OCI-LY1 (cell line): ENCODE data around the gene TUBB1.

Source experiments
- H2AFZ ChIP-seq: fragments of 200-600 bp; sonication (generic), shearing (Covaris generic); 2 replicates; pipeline ENCODE4 v1.6.0; 2014; ENCODE audit warnings: antibody characterized with exemption, mild to moderate bottlenecking, low read length
- H3F3A ChIP-seq: fragments of 200-600 bp; sonication (generic), shearing (Covaris generic); 2 replicates; pipeline ENCODE4 v1.6.0; 2014; ENCODE audit warnings: mild to moderate bottlenecking, antibody characterized with exemption, low read length, moderate library complexity; ENCODE audit not compliant: insufficient read depth
- H3K27ac ChIP-seq: fragments of 200-600 bp; sonication (generic); 2 replicates; pipeline ENCODE4 v1.5.1; 2014; ENCODE audit warnings: low read length, mixed run types, mild to moderate bottlenecking, low read depth; ENCODE audit not compliant: poor library complexity, severe bottlenecking
- H3K27me3 ChIP-seq: fragments of 200-600 bp; sonication (generic); 2 replicates; pipeline ENCODE4 v1.6.0; 2014; ENCODE audit warnings: antibody characterized with exemption, mild to moderate bottlenecking, low read length, moderate library complexity; ENCODE audit not compliant: insufficient read depth
- H3K36me3 ChIP-seq: fragments of 200-600 bp; sonication (generic); 2 replicates; pipeline ENCODE4 v1.6.1; 2014; ENCODE audit warnings: mild to moderate bottlenecking, antibody characterized with exemption, low read length, moderate library complexity, mixed read lengths; ENCODE audit not compliant: insufficient read depth
- H3K4me1 ChIP-seq: fragments of 200-600 bp; sonication (generic); 2 replicates; pipeline ENCODE4 v1.5.1; 2014; ENCODE audit warnings: mild to moderate bottlenecking, low read length, moderate library complexity; ENCODE audit not compliant: insufficient read depth, severe bottlenecking
- H3K4me2 ChIP-seq: fragments of 200-600 bp; sonication (generic), shearing (Covaris generic); 2 replicates; pipeline ENCODE4 v1.6.1; 2014; ENCODE audit warnings: low read length
- H3K4me3 ChIP-seq: fragments of 200-600 bp; sonication (generic); 2 replicates; pipeline ENCODE4 v1.5.1; 2014; ENCODE audit warnings: low read length, low read depth, mild to moderate bottlenecking, mixed read lengths; ENCODE audit not compliant: poor library complexity, severe bottlenecking
- H3K79me2 ChIP-seq: fragments of 200-600 bp; shearing (Covaris generic); 2 replicates; pipeline ENCODE4 v1.6.1; 2016; ENCODE audit warnings: mixed run types, low read length, mixed read lengths; ENCODE audit not compliant: insufficient read depth
- H3K9ac ChIP-seq: fragments of 200-600 bp; sonication (generic), shearing (Covaris generic); 2 replicates; pipeline ENCODE4 v1.6.1; 2014; ENCODE audit warnings: mild to moderate bottlenecking, low read length, mixed read lengths
- H3K9me2 ChIP-seq: fragments of 200-600 bp; sonication (generic), shearing (Covaris generic); 2 replicates; pipeline ENCODE4 v1.6.1; 2014; ENCODE audit warnings: low read depth, mild to moderate bottlenecking, low read length, mixed read lengths
- H3K9me3 ChIP-seq: fragments of 200-600 bp; shearing (Covaris generic); 2 replicates; pipeline ENCODE4 v1.6.1; 2014; ENCODE audit warnings: low read length, mixed read lengths
- H4K20me1 ChIP-seq: fragments of 200-600 bp; sonication (generic), shearing (Covaris generic); 2 replicates; pipeline ENCODE4 v1.6.0; 2016; ENCODE audit warnings: mild to moderate bottlenecking, low read length; ENCODE audit not compliant: insufficient read depth
- CTCF ChIP-seq: fragments of 200-600 bp; sonication (generic), shearing (Covaris generic); IDR thresholded peaks from 2 replicates; pipeline ENCODE4 v1.5.1; 2017; ENCODE audit warnings: mild to moderate bottlenecking, antibody characterized with exemption, low read length, moderate library complexity, mixed read lengths
- EZH2 ChIP-seq: fragments of 200-600 bp; sonication (generic), shearing (Covaris generic); IDR thresholded peaks from 2 replicates; pipeline ENCODE4 v1.8.0; 2017; ENCODE audit warnings: borderline replicate concordance, mixed run types, mild to moderate bottlenecking, antibody characterized with exemption, low read length, moderate library complexity, mixed read lengths

The TUBB1 gene

DNA sequence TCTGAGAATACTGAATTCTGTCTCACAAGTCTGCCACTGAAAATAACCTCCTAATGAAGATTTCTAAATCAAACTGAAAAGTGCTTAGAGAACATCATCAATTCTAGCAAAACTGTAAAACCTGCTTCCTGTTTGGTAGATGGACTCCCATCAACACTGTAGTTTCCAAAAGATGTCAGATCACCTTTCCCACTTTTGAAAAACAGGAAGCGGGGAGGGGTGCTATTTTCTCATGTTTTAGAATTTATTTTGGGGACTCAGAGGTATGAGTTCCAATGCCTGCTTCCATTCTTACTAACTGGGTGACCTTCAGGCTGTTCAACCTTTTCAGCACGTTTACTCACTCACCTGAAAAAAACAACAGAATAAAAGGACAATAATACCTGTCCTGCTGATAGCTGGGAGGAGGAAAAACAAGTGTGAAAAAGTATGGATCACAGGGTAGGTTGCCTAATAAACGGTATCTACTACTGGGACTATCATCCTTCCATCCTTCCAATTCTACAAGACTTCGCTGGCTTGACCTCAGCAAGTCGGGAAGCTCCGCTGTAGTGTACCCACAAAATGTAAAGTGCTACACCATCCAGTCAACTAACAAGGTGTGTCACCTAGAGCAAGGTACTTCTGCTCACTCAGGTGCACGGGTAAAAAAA is 11.8 kb downstream of the TUBB1 start:
- Histone ChIP-seq H3K9ac (peak overlapping the region; percentile 97), H3F3A (peaks cover 12% of the 10 kb centered on the region), H3K27me3 (no peaks in the 10 kb centered on the region), H3K4me2 (peak overlapping the region; percentile 100), H3K9me2 (no peaks in the 10 kb centered on the region), H3K4me3 (peak overlapping the region; percentile 93), H3K27ac (peak overlapping the region; percentile 50), H3K4me1 (peaks cover 44% of the 10 kb centered on the region), H3K79me2 (peaks cover 48% of the 10 kb centered on the region), H2AFZ (no peak overlapping the region), H3K36me3 (peaks cover 87% of the 10 kb centered on the region), H3K9me3 (no peaks in the 10 kb centered on the region), H4K20me1 (0 out of 2 replicates have a peak, but pooled peaks cover 3% of the 10 kb centered on the region)
- no peak for TF ChIP-seq EZH2
- no peak for TF ChIP-seq CTCF

GRCh38 chr20:59031564-59032022 is 12.4 kb downstream of the TUBB1 start:
- peaks cover 44% of the 10 kb centered on the region for H3K4me1 ChIP-seq
- H3K4me2 ChIP-seq = peak overlapping the region; percentile 100
- H3K9ac ChIP-seq = peak overlapping the region; percentile 97
- H3K36me3 ChIP-seq = peaks cover 87% of the 10 kb centered on the region
- H3K27me3 ChIP-seq = no peaks in the 10 kb centered on the region
- peaks cover 13% of the 10 kb centered on the region for H3F3A ChIP-seq
- TF ChIP-seq CTCF (no peak), EZH2 (no peak)
- H3K27ac ChIP-seq = peak overlapping the region; percentile 50
- 0 out of 2 replicates have a peak, but pooled peaks cover 3% of the 10 kb centered on the region for H4K20me1 ChIP-seq
- H3K9me3 ChIP-seq = no peaks in the 10 kb centered on the region
- H2AFZ ChIP-seq = no peak overlapping the region
- no peaks in the 10 kb centered on the region for H3K9me2 ChIP-seq
- peak overlapping the region; percentile 93 for H3K4me3 ChIP-seq
- H3K79me2 ChIP-seq = peaks cover 48% of the 10 kb centered on the region

GRCh38 chr20:59032023-59032712 is 12.9 kb downstream of the TUBB1 start, which contains the start of gene ATP5F1E:
TSS of gene ATP5F1E (minus strand) at chr20:59032335. CDS start at chr20:59032251, 84 bp downstream.
- Histone ChIP-seq H3K4me2 (peak within 1 kb of the TSS; percentile 100), H3K79me2 (peaks cover 45% of the 10 kb centered on the region), H3K36me3 (peaks cover 87% of the 10 kb centered on the region), H3K9me2 (no peaks in the 10 kb centered on the region), H3K27me3 (no peaks in the 10 kb centered on the region), H3F3A (peaks cover 13% of the 10 kb centered on the region), H4K20me1 (0 out of 2 replicates have a peak, but pooled peaks cover 3% of the 10 kb centered on the region), H3K9ac (peak within 1 kb of the TSS; percentile 97), H3K4me3 (peak within 1 kb of the TSS; percentile 93), H3K9me3 (no peaks in the 10 kb centered on the region), H2AFZ (no peak within 1 kb of the TSS), H3K27ac (peak within 1 kb of the TSS; percentile 50), H3K4me1 (peaks cover 44% of the 10 kb centered on the region)
- no peak for TF ChIP-seq CTCF
- no peak for TF ChIP-seq EZH2
